ENCODE measurements around the gene CRELD1. TPM values are rescaled to one million over a fixed set of nuclear protein-coding genes. Genes with fewer than 3 reads are reported as not detected.

CRELD1 gene
- total RNA-seq, 1 donor from 2014 or later: 16.9 TPM

- no peaks in the 10 kb centered on the region for H3K4me1 Mint-ChIP-seq
- no peak overlapping the region for H3K4me3 Mint-ChIP-seq
- peaks cover 8% of the 10 kb centered on the region for H3K36me3 Mint-ChIP-seq (ENCODE audit: low read depth)
Observed at GRCh38 chr3:9976721-9977709, 43.4 kb downstream of the CRELD1 start.

GRCh38 chr3:9978710-9979305 is 45.2 kb downstream of the CRELD1 start:
- H3K9me3 Mint-ChIP-seq: no peaks in the 10 kb centered on the region
- no peaks in the 10 kb centered on the region for H3K4me1 Mint-ChIP-seq
- DNase-seq (ENCODE audit: low read depth, low spot score): no peak
- H3K4me3 Mint-ChIP-seq: no peak overlapping the region
- no peak for TF ChIP-seq CTCF (conservative IDR thresholded peaks at IDR 0.05)
- H3K27ac Mint-ChIP-seq (ENCODE audit: unreplicated experiment): peak overlapping the region; percentile 86
- no peaks in the 10 kb centered on the region for H3K27me3 Mint-ChIP-seq (ENCODE audit: low read depth)
- H3K36me3 Mint-ChIP-seq (ENCODE audit: low read depth): peaks cover 8% of the 10 kb centered on the region

More at GRCh38 chr3:9976721-9977709, 43.4 kb downstream of the CRELD1 start:
- TF ChIP-seq CTCF (conservative IDR thresholded peaks at IDR 0.05): no peak
- no peak for DNase-seq (ENCODE audit: low read depth, low spot score)
- Mint-ChIP-seq H3K27ac (ENCODE audit: unreplicated experiment) (peak overlapping the region; percentile 35), H3K27me3 (ENCODE audit: low read depth) (no peaks in the 10 kb centered on the region), H3K9me3 (no peaks in the 10 kb centered on the region)

- H3K27ac Mint-ChIP-seq (ENCODE audit: unreplicated experiment): no peak overlapping the region
- no peak for DNase-seq (ENCODE audit: low read depth, low spot score)
- H3K9me3 Mint-ChIP-seq: no peaks in the 10 kb centered on the region
- H3K4me3 Mint-ChIP-seq: no peak overlapping the region
- H3K4me1 Mint-ChIP-seq: no peaks in the 10 kb centered on the region
- H3K27me3 Mint-ChIP-seq (ENCODE audit: low read depth): no peaks in the 10 kb centered on the region
- peaks cover 5% of the 10 kb centered on the region for H3K36me3 Mint-ChIP-seq (ENCODE audit: low read depth)
- no peak for TF ChIP-seq CTCF (conservative IDR thresholded peaks at IDR 0.05)
Observed at GRCh38 chr3:9980251-9980650, 46.6 kb downstream of the CRELD1 start.

GRCh38 chr3:9986230-9986725 is 52.6 kb downstream of the CRELD1 start:
- peak overlapping the region; percentile 98 for H3K27ac Mint-ChIP-seq (ENCODE audit: unreplicated experiment)
- no peak for DNase-seq (ENCODE audit: low read depth, low spot score)
- peak overlapping the region; percentile 98 for H3K4me3 Mint-ChIP-seq
- no peaks in the 10 kb centered on the region for H3K27me3 Mint-ChIP-seq (ENCODE audit: low read depth)
- H3K36me3 Mint-ChIP-seq (ENCODE audit: low read depth): no peaks in the 10 kb centered on the region
- peaks cover 25% of the 10 kb centered on the region for H3K4me1 Mint-ChIP-seq
- no peak for TF ChIP-seq CTCF (conservative IDR thresholded peaks at IDR 0.05)
- H3K9me3 Mint-ChIP-seq: no peaks in the 10 kb centered on the region

GRCh38 chr3:9994086-9994844 is 60.6 kb downstream of the CRELD1 start:
- Mint-ChIP-seq H3K27me3 (ENCODE audit: low read depth) (no peaks in the 10 kb centered on the region), H3K4me3 (no peak overlapping the region), H3K4me1 (no peaks in the 10 kb centered on the region), H3K36me3 (ENCODE audit: low read depth) (peaks cover 8% of the 10 kb centered on the region), H3K9me3 (no peaks in the 10 kb centered on the region), H3K27ac (ENCODE audit: unreplicated experiment) (no peak overlapping the region)
- no peak for DNase-seq (ENCODE audit: low read depth, low spot score)
- TF ChIP-seq CTCF (conservative IDR thresholded peaks at IDR 0.05): no peak

All from neural crest cell (in vitro differentiated cells).